Fibroblast of skin of scalp (primary cell): ENCODE measurements around the gene HMCN1.

Source experiments
- DNase-seq: peaks from one replicate; pipeline ENCODE4 v3.0.0-alpha.2; 2013

Gene HMCN1

DNA sequence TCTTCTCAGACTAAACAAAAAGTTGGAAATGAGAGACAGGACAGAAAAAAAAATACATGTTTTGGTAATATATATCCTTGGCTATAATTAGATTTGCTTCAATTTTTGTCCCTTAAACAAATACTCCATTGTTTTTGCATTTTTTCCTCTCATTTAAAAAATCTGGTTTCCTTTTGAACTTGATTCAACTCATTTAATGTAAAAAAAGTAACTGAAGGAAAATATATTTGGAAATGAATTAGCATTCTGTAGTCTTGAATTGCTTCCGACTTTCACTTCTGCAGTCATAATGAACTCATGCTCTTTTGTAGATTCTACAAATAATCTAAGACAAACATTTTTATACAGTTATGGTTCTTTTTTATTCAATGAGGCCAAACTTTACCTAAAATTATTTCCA is 309.1 kb downstream of the HMCN1 start:
- no peak for DNase-seq

DNA sequence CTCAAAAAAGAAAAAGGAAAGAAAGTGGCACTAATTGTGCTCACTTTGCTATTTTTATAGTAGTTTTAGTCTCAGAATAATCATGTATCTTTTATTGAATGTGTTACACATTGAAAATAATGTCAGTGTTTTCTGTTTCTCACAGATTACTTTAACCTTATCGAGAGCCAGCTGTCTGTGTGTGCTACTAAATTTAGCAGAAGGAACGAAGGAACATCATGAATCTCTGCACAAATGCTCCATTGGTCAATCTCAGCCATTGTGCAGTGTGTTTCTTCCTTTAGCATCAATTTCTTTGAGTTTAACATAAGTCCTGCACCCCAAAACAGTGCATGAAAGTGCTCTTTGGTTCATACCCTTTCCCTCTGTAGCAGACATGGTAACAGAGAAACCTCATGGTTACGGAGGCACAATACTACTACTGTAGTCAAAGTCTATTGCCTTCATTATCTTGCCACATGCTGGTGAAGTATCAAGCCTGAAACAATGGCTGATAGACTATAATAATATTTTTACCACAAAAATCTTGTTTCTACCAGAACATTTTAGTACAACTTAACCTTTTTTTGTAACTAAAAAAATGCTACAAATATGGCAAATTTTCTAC is 310.0 kb downstream of the HMCN1 start:
- DNase-seq = no peak

DNA sequence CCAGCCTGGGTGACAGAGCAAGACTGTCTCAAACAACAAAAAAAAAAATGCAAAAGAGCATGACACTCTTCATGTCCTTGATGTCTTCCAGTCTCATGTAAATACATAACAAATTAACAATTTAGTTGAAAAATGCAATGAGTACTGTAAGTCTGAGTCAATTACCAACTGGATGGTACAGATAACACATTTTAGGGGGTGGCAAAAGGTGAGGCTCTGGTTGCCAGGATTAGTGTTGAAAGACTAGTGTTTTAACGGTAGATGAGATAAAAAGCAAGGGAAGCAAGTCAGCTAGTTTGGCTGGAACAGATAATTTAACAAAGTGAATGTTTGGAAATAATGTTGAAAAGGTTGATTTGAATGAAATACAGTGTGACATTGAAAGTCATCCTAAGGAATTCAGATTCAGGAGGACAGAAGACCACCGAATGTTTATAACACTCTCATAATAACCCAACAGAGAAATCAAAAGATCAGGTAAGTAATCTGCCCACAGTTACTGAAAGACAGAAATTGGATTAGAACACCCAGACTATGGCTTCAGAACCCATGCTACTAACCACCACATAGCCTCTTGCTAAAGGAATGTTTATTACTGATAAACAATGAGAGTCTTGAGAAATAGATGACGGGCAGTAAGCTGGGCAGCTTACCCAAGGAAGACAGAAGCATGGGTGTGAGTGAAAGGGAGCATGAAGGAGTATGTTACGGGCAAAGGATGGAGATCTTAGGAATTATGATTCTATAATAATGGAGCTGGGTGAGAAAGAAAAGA is 312.4 kb downstream of the HMCN1 start:
- no peak for DNase-seq

DNA sequence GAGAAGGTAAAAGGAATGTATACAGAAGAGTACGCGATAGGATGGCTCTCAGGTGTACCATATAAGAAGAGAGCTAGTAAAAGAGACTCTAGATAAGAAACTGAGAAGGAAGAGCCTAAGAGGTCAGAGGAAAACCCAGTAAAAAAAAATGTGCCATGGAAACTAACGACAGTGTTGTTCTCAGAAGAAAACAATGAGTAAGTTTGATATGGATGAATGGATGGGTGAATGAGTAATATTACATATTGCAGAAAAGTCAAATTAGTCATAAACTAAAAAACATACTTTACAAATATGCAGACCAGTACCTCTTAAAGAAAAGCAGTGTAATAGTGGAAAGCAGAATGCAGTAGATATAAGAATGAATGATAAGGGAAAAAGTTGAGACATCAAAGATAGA is 316.2 kb downstream of the HMCN1 start:
- DNase-seq = peak; percentile 19

DNA sequence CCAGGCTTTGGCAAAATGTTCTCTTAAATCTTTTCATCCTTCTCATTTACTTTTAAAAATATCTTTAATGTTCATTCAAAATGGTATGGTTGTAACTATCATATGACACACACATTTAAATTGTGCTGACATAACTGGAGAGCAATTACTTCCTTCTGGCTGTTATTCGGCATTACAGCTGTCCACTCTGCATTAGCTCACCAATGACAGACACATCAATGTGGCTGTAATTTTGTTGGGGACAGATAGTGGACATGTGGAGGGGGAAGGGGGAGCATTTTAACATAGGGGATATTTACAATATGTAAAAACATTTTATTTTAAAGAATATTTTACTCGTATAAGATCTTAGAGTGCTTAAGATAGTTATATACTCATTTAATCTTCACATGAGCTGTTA is 319.8 kb downstream of the HMCN1 start:
- DNase-seq = no peak

DNA sequence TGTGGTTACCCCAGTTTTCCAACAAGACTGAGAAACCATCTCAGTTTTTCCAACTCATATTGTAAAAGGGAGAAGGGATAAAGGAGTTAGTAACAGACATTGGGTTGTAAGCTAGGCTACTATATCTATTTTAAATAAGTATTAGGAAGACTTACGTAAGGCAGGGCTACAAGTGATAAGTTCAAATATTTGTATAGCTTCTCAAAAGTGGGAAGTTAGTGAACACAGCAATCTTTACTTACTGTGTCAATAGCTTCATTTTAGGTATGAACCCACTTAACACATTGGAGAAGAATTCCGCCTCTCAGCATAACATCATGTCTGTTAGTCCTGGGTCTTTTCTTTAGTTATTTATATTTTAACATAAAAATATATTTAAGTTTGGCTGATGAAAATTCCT is 320.7 kb downstream of the HMCN1 start:
- no peak for DNase-seq

DNA sequence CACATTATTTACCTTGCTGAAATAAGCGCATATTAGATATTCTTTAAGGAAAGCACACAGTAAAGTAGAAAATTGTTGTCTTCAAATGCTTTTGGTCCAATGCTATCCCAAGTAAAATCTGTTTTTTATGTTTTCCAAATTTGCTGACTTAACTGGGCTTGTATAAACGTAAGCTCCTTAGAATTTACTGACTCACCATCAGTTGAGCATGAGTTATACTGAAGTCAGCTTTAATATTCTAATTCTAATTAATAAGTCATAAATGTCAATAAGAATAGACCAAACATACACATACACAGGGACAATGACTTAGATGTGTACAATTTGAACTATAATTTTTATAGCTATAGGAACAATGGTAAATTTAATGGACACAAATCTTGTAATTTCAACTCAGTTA is 321.7 kb downstream of the HMCN1 start:
- peak; percentile 26 for DNase-seq

DNA sequence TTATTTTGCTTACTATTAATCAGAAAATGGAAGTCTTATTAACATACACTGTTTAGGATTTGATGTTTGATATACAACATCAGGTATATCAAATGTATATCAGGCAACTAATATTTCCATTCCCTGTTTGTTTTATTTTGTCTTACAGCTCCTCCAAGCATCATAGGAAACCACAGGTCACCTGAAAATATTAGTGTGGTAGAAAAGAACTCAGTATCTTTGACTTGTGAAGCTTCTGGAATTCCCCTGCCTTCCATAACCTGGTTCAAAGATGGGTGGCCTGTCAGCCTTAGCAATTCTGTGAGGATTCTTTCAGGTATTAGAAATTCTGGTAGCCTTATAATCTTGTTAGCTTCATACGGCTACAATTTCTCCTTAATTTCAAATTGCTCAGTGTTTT is 322.9 kb downstream of the HMCN1 start:
- DNase-seq = no peak

DNA sequence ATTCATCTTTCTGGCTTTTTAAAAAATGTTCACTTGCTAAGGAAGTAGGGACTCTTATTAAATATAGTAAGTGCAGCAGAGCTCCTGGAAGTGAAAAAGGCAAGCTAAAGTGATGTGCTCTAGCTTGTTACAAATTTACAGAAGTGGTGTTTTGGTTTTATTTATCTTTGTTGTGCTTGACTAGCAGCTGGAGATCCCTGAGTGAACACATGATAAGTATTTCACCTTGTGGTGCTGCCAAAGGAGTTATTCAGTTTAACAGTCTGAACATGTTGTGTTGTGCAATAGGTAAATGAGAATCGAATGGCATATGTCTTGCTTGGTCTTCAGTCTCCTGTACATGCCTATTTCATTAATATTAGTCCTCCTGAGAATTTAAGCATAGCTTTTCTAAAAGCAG is 325.1 kb downstream of the HMCN1 start:
- DNase-seq = no peak

DNA sequence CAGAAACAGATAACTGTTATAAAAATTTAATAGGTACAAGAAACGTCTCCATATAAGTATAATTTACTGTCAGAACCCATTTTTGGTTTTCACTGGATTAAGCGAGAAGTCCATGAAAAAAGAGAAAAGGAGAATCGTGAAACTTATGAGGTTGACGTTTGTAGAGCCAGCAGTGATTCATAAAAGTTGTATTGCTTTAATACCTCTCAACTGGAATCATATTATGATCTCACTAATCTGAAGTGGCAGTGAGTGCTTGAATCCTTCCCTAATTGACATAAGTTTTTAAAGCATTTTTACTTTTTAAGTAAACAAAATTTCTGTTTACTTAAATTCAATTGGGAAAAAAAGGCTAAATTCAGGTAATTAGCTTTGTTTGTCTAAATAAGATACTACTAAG is 325.6 kb downstream of the HMCN1 start:
- no peak for DNase-seq

DNA sequence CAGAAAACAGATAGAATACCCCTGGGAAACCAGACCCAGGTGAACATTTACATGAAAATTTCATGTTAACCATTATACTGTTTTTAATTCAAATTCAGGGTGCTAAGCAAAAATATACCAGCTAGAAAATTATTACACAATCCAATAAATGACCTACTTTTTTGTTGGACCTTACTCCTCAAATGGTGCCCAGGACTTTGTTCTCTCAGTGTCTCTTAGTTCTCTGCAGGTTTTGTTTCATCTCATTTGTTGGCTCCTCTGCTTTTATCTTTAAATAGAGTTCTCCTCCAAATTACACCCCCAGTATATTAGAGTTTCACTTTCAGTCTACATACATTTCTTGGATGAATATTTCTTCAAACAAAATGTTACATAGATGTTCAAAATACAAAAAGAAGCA is 326.0 kb downstream of the HMCN1 start:
- DNase-seq = no peak

DNA sequence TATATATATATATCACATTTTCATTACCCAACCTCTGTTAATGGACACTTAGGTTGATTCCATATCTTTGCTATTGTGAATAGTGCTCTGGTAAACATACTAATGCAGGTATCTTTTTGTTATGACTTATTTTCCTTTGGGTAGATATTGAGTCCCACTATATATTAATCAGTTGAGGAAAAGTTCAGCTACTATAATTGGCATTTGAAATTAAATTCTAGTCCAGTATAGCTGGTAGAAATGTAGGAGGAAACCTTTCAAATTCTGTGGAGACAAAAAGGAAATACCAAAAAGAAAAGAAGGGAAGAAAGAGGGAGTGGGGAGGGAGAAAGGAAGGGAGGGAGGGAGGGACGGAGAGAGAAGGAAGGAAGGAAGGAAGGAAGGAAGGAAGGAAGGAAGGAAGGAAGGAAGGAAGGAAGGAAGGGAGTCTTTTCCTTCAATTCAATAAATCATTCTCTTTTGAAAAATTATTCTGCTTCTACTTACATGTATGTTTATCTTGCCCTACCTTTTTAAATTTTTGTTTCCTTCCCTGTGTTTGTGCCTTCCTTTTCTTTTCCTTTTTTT is 329.0 kb downstream of the HMCN1 start:
- no peak for DNase-seq

DNA sequence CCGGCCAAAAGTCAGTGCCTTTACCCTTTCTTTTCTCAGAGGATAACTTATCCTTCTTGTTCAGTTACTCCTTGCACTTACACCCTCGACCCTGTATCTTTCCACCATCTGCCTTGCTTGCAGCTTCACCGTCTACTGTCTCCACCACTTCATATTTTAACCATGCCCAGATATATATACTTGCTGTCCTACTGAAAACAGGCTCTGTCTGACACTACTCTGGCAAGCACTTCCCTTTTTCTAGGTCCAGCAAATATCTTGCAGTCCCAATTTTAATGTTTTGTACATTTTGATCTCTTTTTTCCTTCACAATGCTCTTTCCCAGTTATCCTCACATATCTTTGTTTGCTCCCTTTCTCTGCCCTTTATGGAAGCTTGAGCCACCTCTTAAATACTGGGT is 332.2 kb downstream of the HMCN1 start:
- no peak for DNase-seq

DNA sequence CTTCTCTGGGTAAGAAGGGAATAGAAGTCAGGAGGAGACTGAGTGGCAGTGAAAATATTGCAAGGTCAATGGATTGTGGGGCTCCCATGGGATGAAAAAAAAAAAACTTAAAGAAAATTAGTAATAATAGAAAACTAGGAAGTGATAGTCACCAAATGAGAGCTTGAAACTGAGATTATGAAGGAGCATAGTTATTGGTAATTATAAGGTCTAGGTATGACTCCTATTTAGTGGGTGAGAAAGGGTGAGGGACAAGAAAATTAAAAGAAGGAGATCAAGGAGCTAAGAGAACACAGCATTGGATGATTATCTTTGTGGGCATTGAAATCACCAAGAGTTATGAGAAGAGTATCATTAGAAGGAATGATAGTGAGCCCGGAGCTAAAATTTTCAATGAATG is 339.5 kb downstream of the HMCN1 start:
- no peak for DNase-seq

DNA sequence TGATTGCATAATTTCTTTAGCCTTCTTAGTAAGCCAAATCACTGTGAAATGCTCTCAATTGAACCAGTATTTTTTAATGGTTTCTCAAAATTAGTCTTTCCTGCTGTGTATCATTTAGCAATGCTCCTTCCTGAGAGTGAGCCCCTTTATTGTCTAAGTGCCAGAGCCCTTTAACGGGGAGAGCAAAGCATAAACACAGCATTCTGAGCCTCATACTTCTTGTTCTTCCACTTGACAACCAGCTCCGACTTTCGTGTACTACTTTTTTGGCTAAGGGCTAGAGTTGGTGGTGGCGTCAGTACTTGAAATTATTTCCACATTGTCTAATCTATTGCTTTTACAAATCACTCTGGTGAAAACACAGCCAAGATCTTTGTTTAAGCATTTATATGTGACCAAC is 341.8 kb downstream of the HMCN1 start:
- no peak for DNase-seq

DNA sequence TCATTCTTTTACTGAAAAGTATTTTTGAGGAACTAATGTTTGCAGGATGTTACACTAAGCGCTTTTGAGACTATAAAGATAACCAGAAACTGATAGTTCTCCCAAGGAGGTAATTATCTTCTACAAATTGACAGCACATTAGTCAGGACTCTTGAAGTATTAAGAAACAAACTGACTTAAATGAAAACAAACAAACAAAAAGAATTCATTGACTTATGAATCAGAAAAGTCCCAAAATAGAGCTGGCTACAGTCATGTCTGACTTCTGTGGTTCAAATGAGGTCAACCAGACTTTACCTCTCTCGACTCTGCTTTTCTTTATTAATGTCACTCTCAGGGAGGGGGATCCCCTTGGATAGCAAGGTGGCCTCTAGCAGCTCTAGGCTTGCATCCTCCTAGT is 344.1 kb downstream of the HMCN1 start:
- no peak for DNase-seq

DNA sequence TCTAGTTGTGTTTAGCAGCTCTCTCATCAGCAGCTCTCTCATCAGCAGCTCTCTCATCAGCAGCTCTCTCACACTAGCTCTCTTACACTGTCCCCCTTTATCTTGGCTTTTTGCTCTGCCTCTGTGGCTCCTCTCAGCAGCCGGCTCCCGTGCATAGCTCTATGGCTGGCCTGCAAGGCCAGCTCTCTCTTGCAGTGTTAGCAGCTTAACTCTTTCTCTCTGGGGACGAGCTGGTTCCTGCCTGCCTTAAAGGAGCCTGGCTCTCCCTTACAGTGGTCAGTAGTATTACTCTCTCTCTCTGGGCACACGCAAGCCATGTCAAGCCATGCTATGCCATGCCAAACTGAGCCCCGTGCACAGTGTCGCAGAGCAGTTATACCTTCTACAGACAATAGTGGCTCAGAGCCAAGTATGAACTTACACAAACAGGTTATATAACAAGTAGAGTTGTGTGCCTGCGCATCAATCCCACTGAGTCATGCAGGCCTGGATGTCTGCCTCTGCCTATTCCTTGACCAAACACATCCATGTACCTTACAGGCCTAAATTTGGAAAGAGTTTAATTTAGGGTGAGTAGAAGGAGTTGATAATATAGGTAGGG is 345.0 kb downstream of the HMCN1 start:
- no peak for DNase-seq

DNA sequence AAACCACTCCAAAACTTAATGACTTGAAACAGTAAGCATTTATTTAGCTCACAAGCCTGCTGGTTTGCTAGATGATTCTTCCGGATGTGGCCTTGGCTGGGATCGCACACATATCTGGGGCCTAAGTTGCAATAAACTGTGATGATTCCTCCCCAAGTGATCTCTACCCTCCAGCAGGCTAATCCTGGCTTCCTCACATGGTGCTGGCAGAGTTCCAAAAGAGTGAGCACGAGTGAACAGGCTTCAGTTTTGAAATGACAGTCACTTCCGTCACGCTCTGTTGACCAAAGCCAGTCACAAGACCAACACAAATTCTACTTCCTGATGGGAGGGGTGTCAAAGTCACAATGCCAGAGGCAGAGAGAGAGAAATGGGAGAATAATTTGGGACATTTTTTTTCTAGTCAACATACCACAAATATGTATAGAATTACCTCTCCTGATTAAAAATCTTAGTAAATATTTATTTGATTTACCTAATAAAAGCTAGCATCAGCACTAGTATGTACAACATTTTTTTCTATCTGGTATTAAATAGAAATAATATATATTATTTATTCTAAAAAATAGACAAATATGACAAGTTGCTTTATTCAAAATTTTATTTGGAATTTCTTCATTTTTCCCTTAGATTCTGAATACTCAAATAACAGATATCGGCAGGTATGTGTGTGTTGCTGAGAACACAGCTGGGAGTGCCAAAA is 348.2 kb downstream of the HMCN1 start:
- DNase-seq = peak; percentile 83

DNA sequence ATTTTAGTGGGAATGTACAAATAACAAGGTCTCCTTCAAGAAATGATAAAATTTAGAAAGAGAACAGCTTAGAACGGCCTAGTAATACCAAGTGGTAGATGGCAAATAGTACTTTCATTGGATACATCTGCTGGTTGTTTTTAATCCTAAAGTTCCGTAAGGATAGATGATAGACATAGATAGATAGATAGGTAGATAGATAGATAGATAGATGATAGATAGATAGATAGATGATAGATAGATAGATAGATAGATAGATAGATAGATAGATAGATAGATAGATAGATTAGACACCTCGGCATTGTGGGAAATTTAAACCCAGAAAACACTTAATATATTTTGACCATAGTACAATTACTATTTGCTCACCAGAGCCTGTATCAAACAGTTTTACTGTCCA is 352.4 kb downstream of the HMCN1 start:
- no peak for DNase-seq

DNA sequence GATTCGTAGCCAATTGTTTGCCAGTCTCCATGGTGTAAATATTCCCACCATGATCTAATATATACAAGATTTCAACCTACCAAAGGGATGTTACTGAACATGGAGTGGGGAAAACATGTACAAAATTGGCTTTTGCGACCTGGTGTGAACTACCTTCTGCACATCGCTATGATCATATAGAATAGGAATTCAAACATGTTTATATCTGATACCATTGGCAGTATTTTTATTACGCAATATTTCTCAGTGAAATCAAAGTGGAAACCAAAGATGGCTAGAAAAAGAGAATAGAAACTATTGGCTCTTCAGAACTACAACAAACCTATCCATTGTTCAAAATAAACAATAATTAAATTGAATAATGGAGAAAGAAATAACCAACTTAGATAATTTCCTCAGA is 355.7 kb downstream of the HMCN1 start:
- no peak for DNase-seq

DNA sequence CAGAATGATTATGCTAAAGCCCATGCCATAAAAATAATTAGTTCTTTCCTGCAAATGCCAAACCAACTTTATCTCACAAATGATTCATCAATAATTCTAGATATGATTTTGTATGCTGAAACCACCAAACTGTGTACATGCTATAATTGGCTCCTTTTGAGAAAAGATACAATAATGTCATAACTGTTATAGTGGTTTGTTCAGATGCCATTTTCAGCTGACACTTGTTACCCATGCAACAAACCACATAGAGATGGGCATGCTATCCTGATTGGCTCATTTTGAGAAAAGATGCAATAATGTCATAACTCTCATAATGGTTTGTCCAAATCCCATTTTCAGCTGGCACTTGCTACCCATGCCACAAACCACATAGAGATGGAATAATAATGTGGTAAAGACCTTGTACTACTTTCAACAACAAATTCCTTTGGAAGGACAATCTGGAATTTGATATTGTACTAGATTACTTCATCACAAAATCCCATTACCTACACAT is 357.1 kb downstream of the HMCN1 start:
- DNase-seq = no peak

DNA sequence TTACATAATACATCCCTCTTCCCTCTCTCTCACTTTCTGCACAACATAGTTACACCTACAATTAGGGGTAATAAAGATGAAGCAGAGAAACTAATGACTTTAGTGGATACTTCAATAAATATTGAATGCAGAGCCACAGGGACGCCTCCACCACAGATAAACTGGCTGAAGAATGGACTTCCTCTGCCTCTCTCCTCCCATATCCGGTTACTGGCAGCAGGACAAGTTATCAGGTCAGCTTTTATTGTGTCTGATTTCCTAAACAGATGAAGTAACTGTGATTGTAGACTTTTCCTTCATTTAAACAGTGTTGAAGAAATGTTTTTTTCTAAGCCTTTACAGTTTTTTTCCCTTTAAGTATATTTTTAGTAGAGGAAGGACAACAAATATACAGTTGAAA is 359.2 kb downstream of the HMCN1 start:
- no peak for DNase-seq

DNA sequence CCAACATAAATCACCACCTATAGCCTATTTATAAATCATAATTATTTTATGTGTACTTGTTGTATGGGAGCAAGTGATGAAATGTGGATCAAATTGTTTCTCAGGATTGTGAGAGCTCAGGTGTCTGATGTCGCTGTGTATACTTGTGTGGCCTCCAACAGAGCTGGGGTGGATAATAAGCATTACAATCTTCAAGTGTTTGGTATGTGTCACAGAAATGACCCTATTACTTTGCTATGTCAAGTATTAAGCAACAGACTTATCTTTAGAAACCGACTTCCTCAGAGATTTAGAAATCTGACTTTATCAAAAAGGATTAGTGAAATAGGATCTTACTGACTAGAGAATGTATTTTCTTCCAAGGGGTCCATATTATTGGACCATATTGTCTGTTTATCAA is 360.0 kb downstream of the HMCN1 start:
- peak; percentile 58 for DNase-seq
